GM19351 (cell line): ENCODE results near the gene VPS37C.
A peak's percentile ranks its signal among the peaks of the same experiment; 100 is the strongest.
"Not testable (repeated sequence)": the region's sequence is repeated elsewhere in the genome, so short reads cannot be mapped to it uniquely, and the experiment has no call there.

Experiments
- ATAC-seq: cut with Tn5 transposase; IDR thresholded peaks from one replicate; pipeline ENCODE4 v1.9.1; 2021; ENCODE audit warnings: mild to moderate bottlenecking, moderate library complexity; ENCODE audit not compliant: unreplicated experiment

The VPS37C gene

DNA sequence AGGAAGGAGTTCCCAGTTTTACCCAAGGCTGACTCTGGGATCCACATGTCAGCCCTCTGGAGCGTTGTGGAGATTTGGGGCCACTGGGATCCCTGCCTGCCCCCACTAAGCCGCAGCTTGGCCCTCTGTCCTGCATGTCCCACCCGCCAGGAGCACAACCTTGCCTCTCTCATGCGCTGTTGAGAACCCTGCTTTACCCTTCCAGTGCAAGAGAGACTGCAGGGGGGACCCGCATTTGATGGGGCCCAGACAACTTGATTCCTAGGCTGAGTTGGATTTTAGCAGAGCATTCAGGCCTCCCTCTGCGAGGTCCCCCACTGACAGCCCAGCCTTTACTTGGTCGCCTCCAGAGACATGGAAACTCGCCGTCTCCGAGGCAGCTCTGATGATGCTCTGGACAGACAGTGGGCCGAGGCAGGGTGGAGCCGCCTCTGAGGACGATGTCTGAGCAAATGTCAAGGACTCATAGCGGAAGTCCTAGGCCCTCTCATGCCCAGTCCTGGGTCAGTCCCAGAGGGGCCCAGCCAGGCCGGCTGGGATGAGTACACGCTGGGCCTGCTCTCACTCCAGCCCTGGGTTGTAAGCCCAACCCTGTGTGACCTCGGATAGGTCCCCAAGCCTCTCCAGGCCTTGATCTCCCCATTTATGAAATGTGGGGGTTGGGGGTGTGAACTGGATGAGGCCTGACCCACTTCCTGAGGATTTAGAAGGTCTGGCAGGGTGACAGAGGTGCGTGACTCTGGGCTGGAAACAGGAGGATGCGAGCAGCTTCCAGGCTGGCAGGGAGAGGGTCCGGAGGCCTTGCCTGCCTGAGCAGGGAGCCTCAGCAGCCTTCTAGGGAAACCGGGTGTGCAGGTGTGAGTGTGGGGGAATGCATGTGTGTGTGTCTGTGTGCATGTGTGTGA, 58.3 kb downstream of the VPS37C start:
- ATAC-seq, result no peak

DNA sequence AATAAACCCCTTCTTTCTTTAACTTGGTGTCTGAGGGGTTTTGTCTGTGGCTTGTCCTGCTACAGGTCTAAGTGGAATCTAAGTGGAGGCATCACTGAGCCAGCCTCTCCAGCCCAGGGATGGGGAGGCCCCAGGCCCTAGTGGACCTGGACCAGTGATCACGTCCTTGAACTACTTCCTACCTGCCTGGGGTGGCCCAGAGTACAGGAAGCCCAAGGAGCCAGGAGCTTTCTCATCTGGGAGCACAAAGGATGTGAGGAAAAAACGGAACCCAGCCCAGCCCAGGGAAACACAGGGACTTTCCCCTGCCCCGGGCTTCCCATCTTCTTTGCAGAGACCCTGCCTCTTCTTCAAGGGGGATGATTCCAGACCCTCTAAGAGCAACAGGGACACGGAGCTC, 62.4 kb downstream of the VPS37C start:
- ATAC-seq, result no peak

- not testable (repeated sequence) for ATAC-seq
Observed at GRCh38 chr11:61098261-61098660, 63.0 kb downstream of the VPS37C start.

GRCh38 chr11:61095021-61095420, 66.2 kb downstream of the VPS37C start:
- ATAC-seq, result no peak

DNA sequence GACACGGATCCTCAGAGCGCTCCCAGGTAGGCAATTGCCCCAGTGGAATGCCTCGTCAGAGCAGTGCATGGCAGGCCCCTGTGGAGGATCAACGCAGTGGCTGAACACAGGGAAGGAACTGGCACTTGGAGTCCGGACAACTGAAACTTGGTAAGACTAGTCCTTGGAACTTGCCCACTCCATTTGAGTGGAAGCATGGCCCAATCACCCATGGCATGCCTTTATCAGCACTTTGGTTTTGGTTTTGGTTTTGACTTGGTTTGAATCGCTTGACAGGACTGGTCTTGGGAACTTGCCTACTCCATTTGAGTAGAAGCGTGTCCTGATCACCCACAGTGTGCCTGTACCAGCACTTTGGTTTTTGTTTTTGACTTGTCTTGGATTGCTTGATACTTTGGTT, 67.1 kb downstream of the VPS37C start:
- not testable (repeated sequence) for ATAC-seq

DNA sequence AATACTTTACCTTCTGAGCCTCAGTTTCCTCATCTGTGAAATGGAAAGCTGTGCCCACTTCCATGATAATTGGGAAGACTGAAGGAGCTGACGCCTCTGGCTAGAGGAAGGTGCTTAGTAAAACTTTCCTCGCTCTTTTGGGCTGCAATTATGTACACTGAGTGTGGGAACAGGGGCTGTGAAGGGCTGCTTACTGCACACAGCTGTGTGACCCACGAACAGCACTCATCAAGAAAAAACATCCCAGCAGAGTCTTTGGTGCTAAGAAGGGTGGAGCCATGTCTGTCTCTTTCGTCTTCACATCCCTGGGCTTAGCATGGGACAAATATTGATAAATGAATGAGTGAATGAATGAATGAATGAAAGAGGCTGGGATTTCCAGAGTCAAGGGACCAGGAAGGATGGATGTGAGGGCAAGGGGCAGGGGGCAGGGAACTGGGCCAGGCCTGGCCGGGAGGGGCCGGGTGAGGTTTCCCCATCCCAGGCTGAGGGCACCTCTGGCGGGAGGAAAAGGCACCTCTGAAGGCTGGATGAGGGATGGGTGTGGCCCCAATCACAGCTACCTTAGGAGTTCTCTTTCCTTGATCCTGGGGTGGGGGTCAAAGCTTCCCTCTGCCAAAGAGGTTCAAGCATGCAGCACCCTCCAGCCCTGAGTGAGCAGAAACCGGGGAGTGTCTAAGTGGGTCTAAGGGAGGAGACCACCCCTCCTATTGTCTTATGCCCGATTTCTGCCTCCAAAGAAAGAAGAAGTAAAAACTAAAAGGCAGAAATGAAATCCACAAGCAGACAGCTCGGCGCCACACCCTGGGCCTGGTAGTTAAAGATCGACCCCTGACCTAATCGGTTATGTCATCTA, 68.1 kb downstream of the VPS37C start:
- ATAC-seq, result no peak

DNA sequence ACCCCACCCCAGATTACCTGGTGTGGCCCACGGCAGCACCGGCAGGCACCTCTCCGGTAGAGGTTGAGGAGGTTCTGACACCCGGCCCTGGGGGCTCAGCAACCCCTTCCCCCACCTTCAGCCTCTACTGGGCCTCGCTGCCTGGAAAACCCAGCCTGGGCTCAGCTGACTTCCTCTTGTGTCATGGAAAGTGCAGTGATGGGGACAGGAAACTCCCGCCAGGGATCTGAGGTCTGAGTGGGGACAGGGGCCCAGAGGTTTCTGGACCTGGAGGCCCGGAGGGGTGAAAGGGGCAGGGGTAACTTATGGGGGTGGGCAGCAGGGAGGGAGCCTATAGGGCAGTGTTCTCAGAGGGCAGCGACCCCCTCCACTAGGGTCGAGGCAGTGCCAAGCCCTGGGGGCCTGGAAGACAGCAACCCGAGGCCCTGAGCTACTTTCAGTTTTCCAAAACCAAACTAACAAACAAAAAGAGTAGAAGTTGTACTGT, 68.9 kb downstream of the VPS37C start:
- ATAC-seq, result peak; percentile 53

DNA sequence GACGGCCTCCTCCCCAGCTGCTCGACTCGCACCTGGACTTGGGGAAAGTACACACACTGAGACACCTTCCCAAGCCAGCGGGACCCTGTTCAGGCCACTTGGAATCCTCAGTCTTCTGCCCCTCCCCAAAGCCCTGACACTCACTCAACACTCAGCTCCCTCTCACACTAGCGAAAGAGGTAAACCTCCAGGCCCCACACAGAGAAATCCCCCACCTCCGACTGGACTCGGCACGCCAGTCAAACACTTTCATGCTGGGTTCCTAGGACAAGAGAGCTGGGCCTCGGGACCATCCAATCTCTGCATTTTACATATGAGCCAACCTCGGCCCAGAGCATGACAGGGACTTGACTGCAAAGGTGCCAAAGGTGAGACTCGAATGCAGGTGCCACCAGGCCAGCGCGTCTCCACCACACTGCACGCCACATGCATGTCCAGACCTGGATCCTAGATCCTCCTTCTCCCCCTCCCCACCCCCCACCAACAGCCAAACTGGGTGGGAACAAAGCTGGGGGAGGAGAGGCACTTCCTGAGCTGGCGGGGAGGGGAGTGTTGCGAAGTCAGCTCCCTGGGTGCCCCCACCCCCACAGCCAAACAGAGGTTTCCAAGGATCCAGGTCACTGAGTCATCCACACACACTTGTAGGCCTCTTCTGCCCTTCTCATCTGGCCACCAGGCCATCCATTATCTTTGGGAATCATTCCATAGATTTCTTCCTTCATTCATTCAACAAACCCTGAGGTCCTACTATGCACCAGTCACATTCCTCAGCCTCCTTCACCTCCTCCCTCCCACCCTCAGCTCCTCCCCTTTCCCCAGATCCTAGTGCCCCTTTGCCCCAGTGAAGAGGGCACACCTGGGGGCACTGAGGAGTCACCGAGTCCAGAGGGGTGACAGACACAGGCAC, 69.6 kb downstream of the VPS37C start:
- peak; percentile 45 for ATAC-seq

GRCh38 chr11:61090982-61091372, 70.2 kb downstream of the VPS37C start:
- no peak for ATAC-seq

DNA sequence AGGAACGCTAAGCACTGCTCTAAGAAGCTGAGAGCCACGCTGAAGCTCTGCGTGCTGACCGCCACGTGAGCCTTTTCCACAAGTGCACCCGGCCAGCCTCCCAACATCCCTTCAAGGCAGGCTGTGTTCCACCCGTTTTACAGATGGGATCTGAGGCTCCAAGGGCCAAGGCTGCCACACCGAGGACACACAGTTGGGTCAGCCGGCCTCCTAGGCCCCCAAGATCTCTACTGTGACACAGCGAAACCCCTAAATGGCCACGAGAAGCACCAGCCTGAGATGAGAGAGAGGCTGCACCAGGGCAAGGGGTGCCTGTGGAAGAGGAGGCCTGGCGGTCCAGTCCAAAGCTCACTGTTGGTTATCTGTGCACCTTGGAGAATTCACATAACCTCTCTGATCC, 70.7 kb downstream of the VPS37C start:
- ATAC-seq, result no peak

DNA sequence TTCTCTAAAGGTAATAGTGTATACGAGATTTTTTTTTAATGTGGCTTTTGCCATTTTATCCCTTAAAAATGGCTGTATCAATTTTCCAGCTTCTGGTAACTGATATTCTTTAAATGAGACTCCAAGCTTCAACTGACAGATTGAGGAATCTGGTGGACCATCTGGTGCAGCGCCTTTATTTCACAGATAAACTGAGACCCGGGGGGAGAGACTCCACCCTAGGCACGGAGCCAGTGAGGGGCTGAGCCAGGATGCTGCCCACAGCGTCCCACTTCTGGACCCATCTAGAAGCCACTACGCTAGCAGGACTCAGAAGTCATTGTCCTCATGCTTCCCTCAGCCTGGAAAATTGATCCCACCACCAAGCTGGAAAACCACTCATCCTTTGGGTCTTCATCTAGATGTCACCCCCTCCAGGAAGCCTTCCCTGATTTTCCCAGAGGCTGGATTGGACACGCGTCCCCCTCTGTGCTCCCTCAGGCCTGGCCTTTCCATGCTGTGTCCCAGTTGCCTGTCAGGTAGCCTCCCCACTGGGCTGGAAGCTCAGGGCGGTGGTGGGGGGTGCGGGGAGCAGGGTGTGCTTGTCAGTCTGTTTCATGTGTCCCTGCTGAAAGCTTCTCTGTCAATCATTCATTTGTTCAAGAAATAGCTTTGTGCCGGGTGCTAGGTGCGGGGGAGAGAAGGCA, 71.3 kb downstream of the VPS37C start:
- no peak for ATAC-seq

- no peak for ATAC-seq
Observed at GRCh38 chr11:61087426-61088119, 73.7 kb downstream of the VPS37C start.

- ATAC-seq, result no peak
Observed at GRCh38 chr11:61083601-61084147, 77.6 kb downstream of the VPS37C start.

- ATAC-seq, result no peak
Observed at GRCh38 chr11:61082931-61083531, 78.2 kb downstream of the VPS37C start.

GRCh38 chr11:61082062-61082870, 79.0 kb downstream of the VPS37C start:
- ATAC-seq, result no peak

DNA sequence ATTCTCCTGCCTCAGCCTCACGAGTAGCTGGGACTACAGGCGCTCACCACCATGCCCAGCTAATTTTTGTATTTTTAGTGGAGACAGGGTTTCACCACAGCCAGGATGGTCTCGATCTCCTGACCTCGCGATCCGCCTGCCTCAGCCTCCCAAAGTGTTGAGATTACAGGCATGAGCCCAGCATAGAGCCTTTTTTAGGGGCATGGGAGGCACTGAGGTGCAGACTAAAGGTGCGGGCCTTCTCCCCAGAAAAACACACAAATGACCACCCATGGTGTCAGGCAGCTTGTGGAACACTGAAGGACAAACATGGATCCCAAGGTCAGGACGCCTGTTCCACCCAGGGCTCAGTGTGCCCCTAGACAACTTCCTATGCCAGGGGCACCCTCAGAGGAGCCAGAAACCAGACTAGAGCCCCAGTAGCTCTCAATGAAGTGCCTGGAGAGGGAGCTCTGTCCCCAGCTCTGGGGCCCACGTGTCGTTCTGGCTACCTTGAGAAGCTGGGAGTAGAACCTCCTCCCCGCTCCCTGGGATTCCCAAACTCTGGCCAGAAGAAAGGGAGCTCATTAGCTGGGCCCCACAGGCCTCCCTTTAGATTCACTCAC, 80.1 kb downstream of the VPS37C start:
- no peak for ATAC-seq

GRCh38 chr11:61080526-61080925, 80.7 kb downstream of the VPS37C start:
- ATAC-seq, result no peak
